LoVo (cell line): ENCODE data around the gene AHCYL2.

Experiments used
- DNase-seq: peaks from one replicate; pipeline ENCODE4 v3.0.0-alpha.2; 2016; ENCODE audit warnings: low spot score

AHCYL2 gene

GRCh38 chr7:129224251-129225205, at the start of gene AHCYL2:
TSS of gene AHCYL2 (plus strand) at chr7:129225030.
- DNase-seq, result peak; percentile 99

GRCh38 chr7:129176916-129177710, 47.7 kb upstream of the AHCYL2 start:
- DNase-seq, result no peak

DNA sequence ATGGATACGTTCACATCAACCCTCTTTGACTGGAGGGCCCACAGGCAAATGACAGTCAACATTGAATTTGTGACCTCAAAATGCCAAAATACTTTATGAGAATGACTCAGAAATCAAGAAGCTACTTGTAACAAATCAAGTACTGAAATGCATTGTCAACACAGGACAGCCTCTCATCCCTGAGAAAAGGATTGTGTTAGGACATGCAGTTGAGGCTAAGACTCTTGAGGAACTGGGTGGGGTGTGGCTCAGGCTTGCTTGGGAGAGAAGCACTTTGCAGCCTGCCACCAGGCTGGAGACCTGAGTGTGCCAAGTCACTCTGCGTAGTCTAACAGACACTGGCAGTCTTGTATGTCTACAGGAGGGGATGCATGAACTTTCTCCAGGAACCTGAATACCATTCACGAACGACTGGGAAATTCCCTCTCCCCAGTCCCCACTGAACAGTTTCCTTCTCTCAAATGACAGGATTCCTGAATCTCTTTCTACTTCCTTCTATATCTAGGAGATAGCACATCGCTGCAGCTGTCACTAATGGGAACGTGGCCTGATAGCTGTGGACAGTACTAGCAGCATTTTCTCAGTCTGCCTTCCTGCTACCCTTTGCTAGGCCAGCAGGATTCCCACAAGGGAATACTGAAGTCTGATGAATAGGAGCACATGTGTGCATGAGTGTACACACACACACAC, 39.7 kb upstream of the AHCYL2 start:
- no peak for DNase-seq

DNA sequence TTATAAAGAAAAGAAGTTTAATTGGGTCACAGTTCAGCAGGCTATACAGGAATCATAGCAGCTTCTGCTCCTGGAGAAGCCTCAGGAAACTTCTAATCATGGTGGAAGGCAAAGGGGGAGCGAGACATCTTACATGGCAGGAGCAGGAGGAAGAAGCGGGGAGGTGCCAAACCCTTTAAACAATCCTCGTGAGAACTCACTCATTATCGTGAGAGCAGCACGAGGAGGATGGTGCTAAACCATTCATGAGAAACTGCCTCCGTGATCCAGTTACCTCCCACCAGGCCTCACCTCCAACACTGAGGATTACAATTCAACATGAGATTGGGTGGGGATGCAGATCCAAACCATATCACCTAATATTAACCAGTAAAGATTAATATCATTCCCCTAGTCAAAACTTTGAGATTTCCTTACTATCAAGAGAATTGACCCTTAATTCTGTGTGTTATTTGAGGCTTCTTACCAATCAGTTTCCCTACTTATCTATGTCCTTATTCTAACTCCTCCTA, 38.0 kb upstream of the AHCYL2 start:
- DNase-seq, result no peak

GRCh38 chr7:129187681-129188371, 37.0 kb upstream of the AHCYL2 start:
- no peak for DNase-seq

DNA sequence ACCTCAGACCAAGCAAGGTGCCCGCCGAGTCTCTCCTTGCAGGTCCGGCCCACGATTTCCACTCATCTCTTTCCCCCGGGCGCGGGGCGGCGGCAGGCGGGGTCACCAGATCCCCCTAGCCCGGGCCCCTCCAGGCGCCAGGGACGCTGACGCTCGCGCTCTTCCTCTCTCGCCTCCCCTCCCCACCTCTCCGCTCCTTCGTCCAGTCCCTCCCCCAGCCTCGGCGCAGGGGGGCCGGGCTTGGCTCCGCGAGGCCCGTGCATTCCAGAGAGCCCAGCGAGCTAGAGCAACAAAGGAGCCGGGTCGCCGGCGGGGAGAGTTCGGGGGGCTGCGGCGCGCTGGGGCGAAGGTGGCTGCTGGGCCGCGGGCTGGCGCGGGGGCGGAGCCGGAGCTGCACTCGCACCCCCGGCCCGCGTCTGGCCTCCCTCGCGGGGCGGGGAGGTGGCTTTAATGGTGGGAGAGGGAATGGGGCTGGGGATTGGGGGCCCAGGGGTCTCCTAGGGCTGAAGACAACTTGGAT, 36.4 kb upstream of the AHCYL2 start, which contains the start of gene SMO:
TSS of gene SMO (plus strand) at position 262 of the 520 bp plus-strand sequence. CDS start 519 bp downstream, outside the sequence.
- no peak for DNase-seq

- DNase-seq, result no peak
Observed at GRCh38 chr7:129188892-129189660, 35.8 kb upstream of the AHCYL2 start.

GRCh38 chr7:129189661-129190310, 35.0 kb upstream of the AHCYL2 start:
- no peak for DNase-seq

- DNase-seq, result no peak
Observed at GRCh38 chr7:129191272-129191671, 33.6 kb upstream of the AHCYL2 start.

- no peak for DNase-seq
Observed at GRCh38 chr7:129193892-129194291, 30.9 kb upstream of the AHCYL2 start.

- DNase-seq, result no peak
Observed at GRCh38 chr7:129197771-129198170, 27.1 kb upstream of the AHCYL2 start.

DNA sequence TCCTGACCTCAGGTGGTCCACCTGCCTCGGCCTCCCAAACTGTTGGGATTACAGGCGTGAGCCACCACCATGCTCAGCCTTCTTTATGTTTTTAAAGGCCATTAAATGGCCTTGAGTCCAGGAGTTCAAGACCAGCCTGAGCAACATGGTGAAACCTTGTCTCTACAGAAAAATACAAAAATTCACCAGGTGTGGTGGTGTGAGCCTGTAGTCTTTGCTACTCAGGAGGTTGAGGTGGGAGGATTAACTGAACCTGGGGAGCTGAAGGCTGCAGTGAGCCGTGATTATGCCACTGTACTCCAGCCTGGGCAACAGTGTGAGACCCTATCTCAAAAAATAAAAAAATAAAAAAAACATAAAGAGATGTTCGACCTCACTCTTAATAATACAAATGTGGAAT, 25.4 kb upstream of the AHCYL2 start:
- no peak for DNase-seq

- no peak for DNase-seq
Observed at GRCh38 chr7:129202058-129202777, 22.6 kb upstream of the AHCYL2 start.

GRCh38 chr7:129203050-129203741, 21.6 kb upstream of the AHCYL2 start:
- DNase-seq, result no peak

- no peak for DNase-seq
Observed at GRCh38 chr7:129205126-129205818, 19.6 kb upstream of the AHCYL2 start.

DNA sequence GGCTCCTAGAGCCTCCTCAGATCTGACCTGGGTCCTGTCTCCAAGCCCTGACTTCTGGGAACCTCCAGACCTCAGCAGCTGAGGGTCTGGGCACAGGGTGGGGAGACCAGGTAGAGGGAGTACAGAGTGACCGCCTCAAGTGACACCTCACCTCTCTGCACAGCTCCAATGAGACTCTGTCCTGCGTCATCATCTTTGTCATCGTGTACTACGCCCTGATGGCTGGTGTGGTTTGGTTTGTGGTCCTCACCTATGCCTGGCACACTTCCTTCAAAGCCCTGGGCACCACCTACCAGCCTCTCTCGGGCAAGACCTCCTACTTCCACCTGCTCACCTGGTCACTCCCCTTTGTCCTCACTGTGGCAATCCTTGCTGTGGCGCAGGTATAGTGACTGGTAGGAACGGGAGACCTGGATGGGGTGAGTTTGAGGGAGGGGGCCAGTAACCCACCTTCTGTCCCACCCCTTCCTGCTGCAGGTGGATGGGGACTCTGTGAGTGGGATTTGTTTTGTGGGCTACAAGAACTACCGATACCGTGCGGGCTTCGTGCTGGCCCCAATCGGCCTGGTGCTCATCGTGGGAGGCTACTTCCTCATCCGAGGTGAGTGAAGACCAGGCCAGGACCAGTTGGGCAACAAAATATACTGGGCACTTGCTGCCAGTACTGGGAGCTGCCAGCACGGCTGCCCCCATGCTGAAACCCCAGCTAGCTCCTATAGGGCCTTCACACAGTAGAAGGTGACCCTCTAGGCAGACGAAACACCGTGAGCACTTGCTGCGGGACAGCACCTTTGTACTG, 18.6 kb upstream of the AHCYL2 start:
- no peak for DNase-seq

- no peak for DNase-seq
Observed at GRCh38 chr7:129208667-129209066, 16.2 kb upstream of the AHCYL2 start.
